BJ (cell line): ENCODE measurements around the gene SPON1. TPM values are rescaled to one million over a fixed set of nuclear protein-coding genes. Genes with fewer than 3 reads are reported as not detected.

Source experiments
- CTCF ChIA-PET: fragments of 350-600 bp; formaldehyde crosslinking; extraction: SDS; loops from one replicate; lab custom pipeline; 2021; ENCODE audit warnings: antibody characterized with exemption, inconsistent platforms; lab: Yijun Ruan, JAX
- POLR2A ChIA-PET: fragments of 300-600 bp; sonication (Branson Sonifier 250); formaldehyde crosslinking; extraction: SDS; loops from one replicate; lab custom pipeline; 2021; ENCODE audit warnings: antibody characterized with exemption; lab: Charles Lee
- DNase-seq: peaks from one replicate; pipeline ENCODE4 v3.0.0-alpha.2; 2011; ENCODE audit warnings: low read depth
- H3K27me3 ChIP-seq: 2 replicates; pipeline ENCODE4 v1.6.0; 2011; ENCODE audit warnings: low read length; ENCODE audit not compliant: control insufficient read depth, insufficient read depth
- H3K36me3 ChIP-seq: 2 replicates; pipeline ENCODE4 v1.5.1; 2011; ENCODE audit warnings: low read length; ENCODE audit not compliant: control insufficient read depth, insufficient read depth
- H3K4me3 ChIP-seq: 2 replicates; pipeline ENCODE4 v1.5.1; 2011; ENCODE audit warnings: low read depth, mild to moderate bottlenecking, control low read depth, low read length
- polyA plus RNA-seq: library from polyadenylated mRNA; depleted of rRNA; stranded (reverse); fragments of >200 nt; gene quantifications from 2 replicates; pipeline ENCODE4 v1.2.3, GENCODE V29; 2011
- TF ChIP-seq, protein P1 (sequence below): IDR thresholded peaks from 2 replicates; pipeline ENCODE4 v1.5.1; 2011; ENCODE audit warnings: low read depth, mild to moderate bottlenecking, control low read depth, inconsistent platforms, low read length, moderate library complexity; ENCODE audit not compliant: insufficient read depth

The SPON1 gene
- polyA plus RNA-seq, 1 experiment = not detected

DNA sequence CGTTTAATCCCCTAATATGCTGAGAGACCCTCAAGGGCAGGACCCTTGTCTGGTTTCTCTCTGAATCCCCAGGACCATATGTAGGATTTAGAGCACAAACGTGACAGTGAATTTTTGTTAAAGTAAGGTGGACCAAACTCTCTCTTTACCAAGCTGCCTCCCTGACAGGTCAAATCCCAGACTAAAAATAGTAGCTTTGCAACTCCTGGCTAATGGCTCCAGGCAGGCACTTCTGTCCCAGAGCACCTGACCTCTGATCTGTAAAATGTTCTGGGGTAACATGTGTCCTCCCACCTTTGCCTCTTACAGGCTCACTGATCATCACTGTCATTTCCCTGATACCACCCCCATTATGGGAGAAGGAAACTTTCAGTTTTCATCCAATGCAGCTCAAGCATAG lies 152.3 kb downstream of the SPON1 start:
- no peaks in the 10 kb centered on the region for H3K36me3 ChIP-seq
- no peak overlapping the region for H3K4me3 ChIP-seq
- ChIA-PET CTCF (interaction anchor here (1.1 to 1.3 kb wide), 2 partner anchors 11 to 34 kb away, joined by 3 read pairs; no protein-coding TSS in a partner anchor), POLR2A (no interaction called here)
- DNase-seq = no peak
- no peaks in the 10 kb centered on the region for H3K27me3 ChIP-seq
- TF ChIP-seq, protein P1, sequence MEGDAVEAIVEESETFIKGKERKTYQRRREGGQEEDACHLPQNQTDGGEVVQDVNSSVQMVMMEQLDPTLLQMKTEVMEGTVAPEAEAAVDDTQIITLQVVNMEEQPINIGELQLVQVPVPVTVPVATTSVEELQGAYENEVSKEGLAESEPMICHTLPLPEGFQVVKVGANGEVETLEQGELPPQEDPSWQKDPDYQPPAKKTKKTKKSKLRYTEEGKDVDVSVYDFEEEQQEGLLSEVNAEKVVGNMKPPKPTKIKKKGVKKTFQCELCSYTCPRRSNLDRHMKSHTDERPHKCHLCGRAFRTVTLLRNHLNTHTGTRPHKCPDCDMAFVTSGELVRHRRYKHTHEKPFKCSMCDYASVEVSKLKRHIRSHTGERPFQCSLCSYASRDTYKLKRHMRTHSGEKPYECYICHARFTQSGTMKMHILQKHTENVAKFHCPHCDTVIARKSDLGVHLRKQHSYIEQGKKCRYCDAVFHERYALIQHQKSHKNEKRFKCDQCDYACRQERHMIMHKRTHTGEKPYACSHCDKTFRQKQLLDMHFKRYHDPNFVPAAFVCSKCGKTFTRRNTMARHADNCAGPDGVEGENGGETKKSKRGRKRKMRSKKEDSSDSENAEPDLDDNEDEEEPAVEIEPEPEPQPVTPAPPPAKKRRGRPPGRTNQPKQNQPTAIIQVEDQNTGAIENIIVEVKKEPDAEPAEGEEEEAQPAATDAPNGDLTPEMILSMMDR = no peak

GRCh38 chr11:14117632-14118031 lies 155.1 kb downstream of the SPON1 start:
- DNase-seq = no peak
- ChIA-PET CTCF (no interaction called here), POLR2A (no interaction called here)
- TF ChIP-seq, protein P1 = no peak
- H3K36me3 ChIP-seq = no peaks in the 10 kb centered on the region
- H3K4me3 ChIP-seq = no peak overlapping the region
- no peaks in the 10 kb centered on the region for H3K27me3 ChIP-seq

DNA sequence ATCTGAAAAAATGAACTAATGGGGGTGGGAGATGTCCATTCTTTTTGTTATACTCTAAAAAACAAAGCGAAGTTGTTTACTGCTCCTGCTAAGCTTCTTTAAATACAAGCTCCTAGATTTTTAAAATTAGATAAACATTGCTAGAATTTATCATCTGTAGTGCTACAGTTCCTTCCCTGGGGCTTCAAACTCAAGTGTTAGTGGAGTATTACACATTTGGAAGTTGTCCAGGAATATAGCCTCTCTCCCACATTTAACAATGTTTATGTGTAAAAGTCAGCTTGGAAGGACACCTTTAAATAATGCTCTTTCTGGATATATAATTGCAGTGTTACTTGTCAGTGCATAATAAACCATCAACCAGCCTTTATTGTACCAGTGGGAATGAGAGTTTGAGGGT lies 155.5 kb downstream of the SPON1 start:
- TF ChIP-seq, protein P1 = no peak
- CTCF ChIA-PET = no interaction called here
- Histone ChIP-seq H3K27me3 (no peaks in the 10 kb centered on the region), H3K4me3 (no peak overlapping the region), H3K36me3 (no peaks in the 10 kb centered on the region)
- POLR2A ChIA-PET = no interaction called here
- no peak for DNase-seq

DNA sequence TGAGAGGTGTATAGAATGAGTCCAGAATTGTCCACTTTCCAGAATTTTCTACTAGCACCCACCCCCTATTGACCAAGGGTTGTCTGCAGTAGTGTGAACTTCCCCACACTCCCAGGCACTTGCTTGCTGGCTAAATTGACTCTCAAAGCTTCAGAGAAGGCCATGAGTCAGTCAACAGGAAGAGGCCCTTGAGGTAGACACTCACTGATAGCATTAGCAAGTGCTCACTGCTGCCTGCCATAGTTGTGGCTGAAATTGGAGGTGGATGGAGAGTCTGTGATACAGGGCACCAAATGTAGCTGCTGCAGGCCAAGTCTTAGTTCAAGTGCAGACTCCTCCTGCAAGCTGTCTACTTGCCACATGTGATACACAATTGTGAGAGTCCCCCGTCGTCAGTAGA lies 156.8 kb downstream of the SPON1 start:
- no peak for DNase-seq
- H3K27me3 ChIP-seq = no peaks in the 10 kb centered on the region
- ChIA-PET POLR2A (no interaction called here), CTCF (no interaction called here)
- H3K4me3 ChIP-seq = no peak overlapping the region
- H3K36me3 ChIP-seq = no peaks in the 10 kb centered on the region
- TF ChIP-seq, protein P1 = no peak

GRCh38 chr11:14124350-14124749 lies 161.8 kb downstream of the SPON1 start:
- Histone ChIP-seq H3K27me3 (no peaks in the 10 kb centered on the region), H3K36me3 (no peaks in the 10 kb centered on the region), H3K4me3 (no peak overlapping the region)
- POLR2A ChIA-PET = no interaction called here
- TF ChIP-seq, protein P1 = no peak
- CTCF ChIA-PET = no interaction called here
- no peak for DNase-seq
